Right lung (tissue), 5 donors: ENCODE results near the gene PPFIBP1. TPM values are rescaled to one million over a fixed set of nuclear protein-coding genes. Genes with fewer than 3 reads are reported as not detected.

Experiments used
- DNase-seq, 2 donors: peaks; one replicate each; pipeline ENCODE4 v3.0.0-alpha.2; 2013
- polyA plus RNA-seq, 5 donors: library from polyadenylated mRNA; unstranded; fragments of 120-200 nt; gene quantifications; one replicate each; pipeline versions ENCODE4 v1.2.1 to v1.2.3, GENCODE V29; 2013; ENCODE audit warnings: inconsistent platforms in 1 of 5, low replicate concordance in 1 of 5; ENCODE audit not compliant: insufficient read length in 5 of 5, insufficient read depth in 1 of 5

PPFIBP1 gene
- polyA plus RNA-seq, 5 donors: 51.4 to 120 (median 96.6) TPM

GRCh38 chr12:27511031-27511722 is 12.8 kb upstream of the PPFIBP1 start:
- peak in 1 of 2 donors; percentile 44 for DNase-seq

- no peak for DNase-seq
These were observed 12.3 kb upstream of the PPFIBP1 start for GRCh38 chr12:27511723-27512045.

GRCh38 chr12:27513155-27513824 is 10.7 kb upstream of the PPFIBP1 start:
- no peak for DNase-seq

- DNase-seq: no peak
These were observed 8.3 kb upstream of the PPFIBP1 start for GRCh38 chr12:27515671-27516070.

- no peak for DNase-seq
These were observed 7.4 kb upstream of the PPFIBP1 start for GRCh38 chr12:27516625-27517024.

GRCh38 chr12:27517546-27517945 is 6.5 kb upstream of the PPFIBP1 start:
- DNase-seq: no peak

- DNase-seq: no peak
These were observed 5.9 kb upstream of the PPFIBP1 start for GRCh38 chr12:27517961-27518665.

- peak; percentile 55 to 70 for DNase-seq
These were observed 2.9 kb upstream of the PPFIBP1 start for GRCh38 chr12:27521066-27521465.

- DNase-seq: no peak
These were observed 2.0 kb upstream of the PPFIBP1 start for GRCh38 chr12:27521981-27522380.

GRCh38 chr12:27523305-27523641 is 733 bp upstream of the PPFIBP1 start:
- no peak for DNase-seq

GRCh38 chr12:27524494-27524835 is 459 bp downstream of the PPFIBP1 start:
- DNase-seq: no peak

GRCh38 chr12:27524839-27525753 is 1.1 kb downstream of the PPFIBP1 start:
- peak in 1 of 2 donors; percentile 56 for DNase-seq

GRCh38 chr12:27527512-27527911 is 3.5 kb downstream of the PPFIBP1 start:
- DNase-seq: no peak

- DNase-seq: no peak
These were observed 4.8 kb downstream of the PPFIBP1 start for GRCh38 chr12:27528788-27529187.

- DNase-seq: no peak
These were observed 6.3 kb downstream of the PPFIBP1 start for GRCh38 chr12:27530157-27530922.

GRCh38 chr12:27531896-27532295 is 7.9 kb downstream of the PPFIBP1 start:
- DNase-seq: no peak

GRCh38 chr12:27534060-27534764 is 10.2 kb downstream of the PPFIBP1 start:
- DNase-seq: no peak

GRCh38 chr12:27534765-27535161 is 10.8 kb downstream of the PPFIBP1 start:
- no peak for DNase-seq

- DNase-seq: no peak
These were observed 11.3 kb downstream of the PPFIBP1 start for GRCh38 chr12:27535318-27535717.

GRCh38 chr12:27537855-27538675 is 14.1 kb downstream of the PPFIBP1 start:
- DNase-seq: no peak
